Stimulated activated CD8-positive, alpha-beta memory T cell treated with anti-CD3 and anti-CD28 coated beads, Interleukin-4, amount 100 ng/mL, for 48 hours (primary cell): ENCODE measurements around the gene CERS2.

Experiments used
- DNase-seq: peaks from one replicate; pipeline ENCODE4 v3.0.0-alpha.2; 2020

CERS2 gene

GRCh38 chr1:150974580-150975478 lies at the start of gene CERS2:
TSS of gene CERS2 (minus strand) at chr1:150974835. CDS start at chr1:150969090, 5,745 bp downstream.
- peak; percentile 75 for DNase-seq

GRCh38 chr1:151013518-151013917 lies 38.9 kb upstream of the CERS2 start:
- no peak for DNase-seq

- DNase-seq = no peak
Observed at GRCh38 chr1:151012684-151013471, 38.2 kb upstream of the CERS2 start.

GRCh38 chr1:151011154-151011850 lies 36.7 kb upstream of the CERS2 start:
- DNase-seq = no peak

- DNase-seq = no peak
Observed at GRCh38 chr1:151010346-151010726, 35.7 kb upstream of the CERS2 start.

- no peak for DNase-seq
Observed at GRCh38 chr1:151009674-151010345, 35.2 kb upstream of the CERS2 start.

- no peak for DNase-seq
Observed at GRCh38 chr1:151009206-151009587, 34.6 kb upstream of the CERS2 start.

GRCh38 chr1:151008244-151009205 lies 33.9 kb upstream of the CERS2 start, which contains the start of gene PRUNE1:
TSS of gene PRUNE1 (plus strand) at chr1:151008449. CDS start at chr1:151008633, 184 bp downstream.
- peak; percentile 98 for DNase-seq

- no peak for DNase-seq
Observed at GRCh38 chr1:151007853-151008243, 33.2 kb upstream of the CERS2 start.

- DNase-seq = peak; percentile 56
Observed at GRCh38 chr1:151006327-151007052, 31.9 kb upstream of the CERS2 start, which contains the start of gene MINDY1. TSS of gene MINDY1 (minus strand) at chr1:151006902. CDS start at chr1:151002617, 4,285 bp downstream.

GRCh38 chr1:151005729-151006319 lies 31.2 kb upstream of the CERS2 start:
- DNase-seq = no peak

GRCh38 chr1:151003180-151003579 lies 28.5 kb upstream of the CERS2 start:
- no peak for DNase-seq

- no peak for DNase-seq
Observed at GRCh38 chr1:151002611-151003010, 28.0 kb upstream of the CERS2 start.

- DNase-seq = no peak
Observed at GRCh38 chr1:151002051-151002450, 27.4 kb upstream of the CERS2 start.

GRCh38 chr1:151001602-151002001 lies 27.0 kb upstream of the CERS2 start:
- no peak for DNase-seq

GRCh38 chr1:151000408-151000807 lies 25.8 kb upstream of the CERS2 start:
- DNase-seq = no peak

- no peak for DNase-seq
Observed at GRCh38 chr1:150999926-151000325, 25.3 kb upstream of the CERS2 start.

- DNase-seq = peak; percentile 49
Observed at GRCh38 chr1:150999051-150999674, 24.5 kb upstream of the CERS2 start.

GRCh38 chr1:150997949-150998348 lies 23.3 kb upstream of the CERS2 start:
- no peak for DNase-seq
